Mesendoderm (in vitro differentiated cells): ENCODE results near the gene ZC3H6.

Source experiments
- DNase-seq: peaks from one replicate; pipeline ENCODE4 v3.0.0; 2013
- H2AK5ac ChIP-seq: 2 replicates; pipeline ENCODE4 v1.6.1; 2013; ENCODE audit warnings: low read length, inconsistent platforms
- H2BK120ac ChIP-seq: 2 replicates; pipeline ENCODE4 v1.6.1; 2013; ENCODE audit warnings: low read depth, mild to moderate bottlenecking, low read length, moderate library complexity, mixed read lengths
- H2BK15ac ChIP-seq: replicated peaks from 2 replicates; pipeline ENCODE4 v1.6.1; 2013; ENCODE audit warnings: low read depth, mild to moderate bottlenecking, moderate library complexity
- H2BK5ac ChIP-seq: 2 replicates; pipeline ENCODE4 v1.6.1; 2013; ENCODE audit warnings: low read length, inconsistent platforms
- H3K18ac ChIP-seq: 2 replicates; pipeline ENCODE4 v1.6.1; 2013; ENCODE audit warnings: mild to moderate bottlenecking, low read length, mixed read lengths
- H3K23ac ChIP-seq: one replicate; pipeline ENCODE4 v1.6.1; 2013; ENCODE audit warnings: low read length
- H3K27ac ChIP-seq: 2 replicates; pipeline ENCODE4 v1.5.1; 2013; ENCODE audit warnings: low read depth, mild to moderate bottlenecking, inconsistent platforms, low read length, moderate library complexity
- H3K27me3 ChIP-seq: 2 replicates; pipeline ENCODE4 v1.6.1; 2013; ENCODE audit warnings: low read length, control low read depth, mild to moderate bottlenecking, inconsistent platforms; ENCODE audit not compliant: insufficient read depth, poor library complexity
- H3K36me3 ChIP-seq: 2 replicates; pipeline ENCODE4 v1.6.1; 2013; ENCODE audit warnings: low read length, inconsistent platforms; ENCODE audit not compliant: control insufficient read depth, insufficient read depth
- H3K4ac ChIP-seq: one replicate; pipeline ENCODE4 v1.6.1; 2013; ENCODE audit warnings: low read depth, mild to moderate bottlenecking, low read length, moderate library complexity
- H3K4me1 ChIP-seq: 2 replicates; pipeline ENCODE4 v1.6.1; 2013; ENCODE audit warnings: low read depth, low read length, inconsistent platforms; ENCODE audit not compliant: control insufficient read depth
- H3K4me2 ChIP-seq: 2 replicates; pipeline ENCODE4 v1.6.1; 2013; ENCODE audit warnings: low read length
- H3K4me3 ChIP-seq: 2 replicates; pipeline ENCODE4 v1.5.1; 2013; ENCODE audit warnings: mild to moderate bottlenecking, low read length
- H3K56ac ChIP-seq: one replicate; pipeline ENCODE4 v1.6.1; 2013; ENCODE audit warnings: low read length
- H3K79me1 ChIP-seq: 2 replicates; pipeline ENCODE4 v1.6.1; 2013; ENCODE audit warnings: low read length, inconsistent platforms
- H3K79me2 ChIP-seq: 2 replicates; pipeline ENCODE4 v1.6.1; 2013; ENCODE audit warnings: mild to moderate bottlenecking, low read length; ENCODE audit not compliant: control insufficient read depth, insufficient read depth
- H3K9ac ChIP-seq: 2 replicates; pipeline ENCODE4 v1.6.1; 2013; ENCODE audit warnings: low read length, inconsistent platforms
- H4K5ac ChIP-seq: one replicate; pipeline ENCODE4 v1.6.1; 2013; ENCODE audit warnings: low read length
- H4K8ac ChIP-seq: one replicate; pipeline ENCODE4 v1.6.1; 2013; ENCODE audit warnings: low read depth, mild to moderate bottlenecking, control low read depth, low read length, moderate library complexity
- WGBS: extraction: QIAGEN DNeasy Blood & Tissue Kit; methylation state at CpG from one replicate; pipeline ENCODE4 v1.1.7; 2013; ENCODE audit warnings: low lambda C conversion rate, missing lambda C conversion rate; ENCODE audit not compliant: insufficient coverage; ENCODE audit errors: extremely low coverage; 5-methylcytosine and 5-hydroxymethylcytosine counted together

ZC3H6 gene

GRCh38 chr2:112268547-112268946, 6.8 kb upstream of the ZC3H6 start:
- Histone ChIP-seq H3K9ac (no peak overlapping the region), H3K4me2 (no peak overlapping the region), H3K56ac (no peak overlapping the region), H3K27ac (no peak overlapping the region), H3K79me2 (no peaks in the 10 kb centered on the region), H3K36me3 (no peaks in the 10 kb centered on the region), H4K5ac (no peak overlapping the region), H2BK120ac (no peak overlapping the region), H2AK5ac (no peak overlapping the region), H3K27me3 (no peaks in the 10 kb centered on the region), H3K4ac (no peak overlapping the region), H3K18ac (no peak overlapping the region), H3K23ac (no peak overlapping the region), H2BK15ac (no peak overlapping the region), H2BK5ac (no peak overlapping the region), H3K4me1 (peaks cover 2% of the 10 kb centered on the region), H4K8ac (no peak overlapping the region), H3K79me1 (no peaks in the 10 kb centered on the region), H3K4me3 (no peak overlapping the region)
- no CpG with 5 or more reads among the region's 1 CpG for WGBS
- DNase-seq: no peak

DNA sequence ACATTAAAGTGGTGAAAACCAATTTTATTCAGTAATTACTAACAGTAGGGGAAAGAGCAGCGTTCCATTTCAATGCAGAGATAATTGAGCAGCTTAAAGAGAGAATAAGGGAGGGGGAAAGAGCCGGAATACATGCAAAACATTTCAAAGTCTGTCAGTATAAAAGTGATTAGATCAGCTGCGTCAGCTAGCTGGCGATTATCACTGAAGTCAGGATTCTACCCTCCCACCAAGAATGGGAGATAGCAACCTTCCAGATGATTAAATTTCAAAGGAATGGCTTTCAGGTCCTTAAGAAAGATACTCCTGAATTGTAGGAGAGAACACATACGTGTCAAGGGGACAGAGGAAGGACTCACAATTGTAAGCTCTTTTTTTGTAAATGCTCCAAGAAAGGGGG, 2.7 kb upstream of the ZC3H6 start:
- Histone ChIP-seq H3K56ac (no peak overlapping the region), H3K79me2 (no peaks in the 10 kb centered on the region), H3K23ac (no peak overlapping the region), H3K27ac (peak overlapping the region; percentile 70), H2BK120ac (no peak overlapping the region), H2BK5ac (no peak overlapping the region), H3K9ac (no peak overlapping the region), H3K4me2 (no peak overlapping the region), H3K18ac (peak overlapping the region; percentile 60), H3K4ac (no peak overlapping the region), H4K8ac (no peak overlapping the region), H3K4me3 (no peak overlapping the region), H3K79me1 (no peaks in the 10 kb centered on the region), H3K36me3 (no peaks in the 10 kb centered on the region), H3K4me1 (peaks cover 2% of the 10 kb centered on the region), H2BK15ac (no peak overlapping the region), H4K5ac (no peak overlapping the region), H2AK5ac (no peak overlapping the region), H3K27me3 (no peaks in the 10 kb centered on the region)
- WGBS: no CpG with 5 or more reads among the region's 5 CpGs
- peak; percentile 66 for DNase-seq

GRCh38 chr2:112273349-112273748, 2.0 kb upstream of the ZC3H6 start:
- no peak overlapping the region for H3K4me3 ChIP-seq
- no peak overlapping the region for H3K9ac ChIP-seq
- no peak overlapping the region for H3K23ac ChIP-seq
- no peak overlapping the region for H3K4ac ChIP-seq
- H3K79me1 ChIP-seq: no peaks in the 10 kb centered on the region
- H3K79me2 ChIP-seq: no peaks in the 10 kb centered on the region
- no peak overlapping the region for H3K18ac ChIP-seq
- H4K8ac ChIP-seq: no peak overlapping the region
- no peaks in the 10 kb centered on the region for H3K27me3 ChIP-seq
- H4K5ac ChIP-seq: no peak overlapping the region
- H3K56ac ChIP-seq: peak overlapping the region; percentile 35
- H2BK15ac ChIP-seq: no peak overlapping the region
- H3K27ac ChIP-seq: peak overlapping the region; percentile 0
- WGBS: no CpG with 5 or more reads among the region's 5 CpGs
- H2AK5ac ChIP-seq: no peak overlapping the region
- no peak overlapping the region for H2BK120ac ChIP-seq
- H2BK5ac ChIP-seq: no peak overlapping the region
- H3K4me1 ChIP-seq: peaks cover 2% of the 10 kb centered on the region
- H3K36me3 ChIP-seq: no peaks in the 10 kb centered on the region
- H3K4me2 ChIP-seq: no peak overlapping the region
- DNase-seq: no peak

GRCh38 chr2:112275887-112276773, 733 bp downstream of the ZC3H6 start:
- Histone ChIP-seq H3K4me3 (peak overlapping the region; percentile 90), H3K4me1 (peaks cover 2% of the 10 kb centered on the region), H3K36me3 (no peaks in the 10 kb centered on the region), H3K56ac (peak overlapping the region; percentile 99), H3K27me3 (no peaks in the 10 kb centered on the region), H2BK15ac (no peak overlapping the region), H3K79me2 (no peaks in the 10 kb centered on the region), H3K27ac (peak overlapping the region; percentile 100), H4K5ac (no peak overlapping the region), H2BK5ac (peak overlapping the region; percentile 99), H3K4ac (peak overlapping the region; percentile 98), H3K4me2 (peak overlapping the region; percentile 75), H2AK5ac (no peak overlapping the region), H2BK120ac (peak overlapping the region; percentile 88), H3K18ac (peak overlapping the region; percentile 99), H4K8ac (peak overlapping the region; percentile 96), H3K79me1 (no peaks in the 10 kb centered on the region), H3K9ac (peak overlapping the region; percentile 100), H3K23ac (peak overlapping the region; percentile 80)
- peak; percentile 94 for DNase-seq
- WGBS: no CpG with 5 or more reads among the region's 66 CpGs

DNA sequence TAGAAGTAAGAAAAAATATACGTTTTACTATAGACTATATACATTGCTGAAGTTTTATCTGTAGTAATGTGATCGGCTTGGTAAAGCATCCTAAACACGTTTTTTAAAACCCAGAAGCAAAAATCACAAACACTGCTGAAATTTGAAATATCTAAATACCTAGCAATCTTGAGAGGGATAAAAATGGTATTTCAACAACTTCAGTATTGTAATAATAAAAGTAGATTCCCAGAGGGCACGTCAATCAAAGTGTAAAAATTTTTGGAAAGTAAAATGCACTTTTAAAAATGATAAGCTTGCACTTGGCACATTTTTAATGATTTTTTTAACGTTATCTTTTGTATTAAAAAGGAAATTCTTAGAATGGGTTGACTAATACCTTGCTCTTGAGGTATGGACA, 1.6 kb downstream of the ZC3H6 start:
- H3K56ac ChIP-seq: no peak overlapping the region
- H3K79me1 ChIP-seq: no peaks in the 10 kb centered on the region
- WGBS: no CpG with 5 or more reads among the region's 5 CpGs
- no peaks in the 10 kb centered on the region for H3K79me2 ChIP-seq
- H3K4me3 ChIP-seq: no peak overlapping the region
- H2BK120ac ChIP-seq: no peak overlapping the region
- no peak overlapping the region for H2BK15ac ChIP-seq
- no peaks in the 10 kb centered on the region for H3K36me3 ChIP-seq
- no peak overlapping the region for H3K4ac ChIP-seq
- no peaks in the 10 kb centered on the region for H3K27me3 ChIP-seq
- H4K5ac ChIP-seq: no peak overlapping the region
- no peak overlapping the region for H2AK5ac ChIP-seq
- H3K4me2 ChIP-seq: no peak overlapping the region
- no peak overlapping the region for H3K18ac ChIP-seq
- H2BK5ac ChIP-seq: no peak overlapping the region
- H3K23ac ChIP-seq: no peak overlapping the region
- H3K4me1 ChIP-seq: peaks cover 2% of the 10 kb centered on the region
- no peak overlapping the region for H3K27ac ChIP-seq
- DNase-seq: no peak
- no peak overlapping the region for H4K8ac ChIP-seq
- no peak overlapping the region for H3K9ac ChIP-seq
